ENCODE measurements around the gene GOLIM4. TPM values are rescaled to one million over a fixed set of nuclear protein-coding genes. Genes with fewer than 3 reads are reported as not detected.

GOLIM4 gene
- total RNA-seq, 2 experiments from 2014 or later: 3.1 to 3.2 TPM

DNA sequence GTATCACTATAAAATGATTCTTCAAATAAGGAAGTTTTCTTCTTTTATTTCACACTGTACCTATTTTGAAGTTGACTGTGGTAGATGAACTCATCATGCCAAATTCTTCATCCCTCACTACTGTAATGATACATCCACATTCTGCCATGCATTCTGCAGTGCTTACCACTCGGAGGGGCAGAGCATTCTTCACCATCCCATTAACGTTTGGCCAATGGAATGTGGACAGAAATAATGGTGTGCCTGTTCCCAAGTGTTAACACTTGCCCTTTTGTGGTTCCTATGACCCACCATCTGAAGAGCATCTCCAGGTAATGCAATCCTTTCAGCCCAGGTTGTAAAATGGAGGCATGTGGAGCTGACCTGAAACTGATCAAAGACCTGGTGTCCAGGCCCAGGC lies 18.6 kb downstream of the GOLIM4 start:
- no peak overlapping the region for H3K27ac Mint-ChIP-seq
- H3K4me1 Mint-ChIP-seq: no peaks in the 10 kb centered on the region
- no peaks in the 10 kb centered on the region for H3K36me3 Mint-ChIP-seq
- no peaks in the 10 kb centered on the region for H3K9me3 Mint-ChIP-seq
- no peak for DNase-seq
- H3K27me3 Mint-ChIP-seq: no peaks in the 10 kb centered on the region
- ATAC-seq (ENCODE audit: low read depth): no peak
- POLR2A ChIA-PET: no interaction called here
- H3K4me3 Mint-ChIP-seq: no peak overlapping the region

DNA sequence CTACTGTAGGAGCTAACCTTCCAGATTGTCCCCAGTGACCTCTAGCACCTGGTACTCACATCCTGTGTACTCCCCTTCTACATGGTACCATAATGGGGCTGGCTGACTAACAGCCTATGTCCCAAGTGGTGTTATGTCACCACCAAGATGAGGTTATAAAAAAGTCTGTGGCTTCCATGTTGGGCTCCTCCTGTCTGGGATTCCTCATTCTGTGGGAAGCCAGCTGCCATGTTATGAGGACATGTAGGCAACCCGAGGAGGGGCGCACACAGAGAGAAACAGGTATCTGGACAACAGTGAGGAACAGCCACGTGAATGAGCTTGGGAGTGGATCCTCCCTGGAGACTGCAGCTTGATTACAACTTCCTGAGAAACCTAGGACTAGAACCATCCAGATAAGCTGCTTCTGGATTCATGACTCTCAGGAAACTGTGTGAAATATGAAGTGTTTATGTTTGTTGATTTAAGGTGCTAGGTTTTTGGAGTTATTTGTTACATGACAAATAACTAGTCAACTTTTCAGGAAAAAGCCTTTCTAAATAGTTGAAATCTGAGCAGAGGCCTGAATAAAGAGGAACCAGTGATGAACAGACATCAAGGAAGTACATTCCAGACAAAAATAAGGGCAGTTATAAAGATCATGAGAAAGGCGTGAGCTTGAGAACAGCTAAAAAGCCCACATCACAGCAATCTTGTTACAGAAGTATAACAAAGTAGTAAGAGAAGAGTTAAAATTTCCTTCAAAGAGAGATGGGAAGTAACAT lies 21.7 kb downstream of the GOLIM4 start:
- no peak for ATAC-seq (ENCODE audit: low read depth)
- POLR2A ChIA-PET: no interaction called here
- H3K4me1 Mint-ChIP-seq: no peaks in the 10 kb centered on the region

DNA sequence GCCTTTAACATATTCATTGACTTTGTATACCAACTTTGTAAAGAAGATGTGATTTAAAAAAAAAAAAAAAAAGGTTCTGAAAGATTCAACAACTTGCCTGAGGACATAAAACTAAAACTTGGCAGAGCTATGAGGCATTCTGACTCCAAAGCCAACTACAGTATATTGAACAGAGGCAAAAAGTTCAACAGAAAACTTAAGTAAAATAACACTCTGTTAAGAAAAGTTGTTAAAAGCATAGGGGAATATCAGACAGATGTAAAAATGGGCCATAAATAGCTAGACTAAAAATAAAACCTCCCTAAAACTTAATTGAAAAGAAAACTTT lies 23.4 kb downstream of the GOLIM4 start:
- DNase-seq (no peak), ATAC-seq (ENCODE audit: low read depth) (no peak)
- Mint-ChIP-seq H3K4me1 (peaks cover 2% of the 10 kb centered on the region), H3K9me3 (no peaks in the 10 kb centered on the region), H3K27me3 (no peaks in the 10 kb centered on the region), H3K4me3 (no peak overlapping the region), H3K27ac (no peak overlapping the region), H3K36me3 (no peaks in the 10 kb centered on the region)
- POLR2A ChIA-PET: no interaction called here

More for the DNA sequence above, 21.7 kb downstream of the GOLIM4 start:
- DNase-seq: no peak
- Mint-ChIP-seq H3K9me3 (no peaks in the 10 kb centered on the region), H3K36me3 (no peaks in the 10 kb centered on the region), H3K4me3 (no peak overlapping the region), H3K27me3 (no peaks in the 10 kb centered on the region), H3K27ac (no peak overlapping the region)

DNA sequence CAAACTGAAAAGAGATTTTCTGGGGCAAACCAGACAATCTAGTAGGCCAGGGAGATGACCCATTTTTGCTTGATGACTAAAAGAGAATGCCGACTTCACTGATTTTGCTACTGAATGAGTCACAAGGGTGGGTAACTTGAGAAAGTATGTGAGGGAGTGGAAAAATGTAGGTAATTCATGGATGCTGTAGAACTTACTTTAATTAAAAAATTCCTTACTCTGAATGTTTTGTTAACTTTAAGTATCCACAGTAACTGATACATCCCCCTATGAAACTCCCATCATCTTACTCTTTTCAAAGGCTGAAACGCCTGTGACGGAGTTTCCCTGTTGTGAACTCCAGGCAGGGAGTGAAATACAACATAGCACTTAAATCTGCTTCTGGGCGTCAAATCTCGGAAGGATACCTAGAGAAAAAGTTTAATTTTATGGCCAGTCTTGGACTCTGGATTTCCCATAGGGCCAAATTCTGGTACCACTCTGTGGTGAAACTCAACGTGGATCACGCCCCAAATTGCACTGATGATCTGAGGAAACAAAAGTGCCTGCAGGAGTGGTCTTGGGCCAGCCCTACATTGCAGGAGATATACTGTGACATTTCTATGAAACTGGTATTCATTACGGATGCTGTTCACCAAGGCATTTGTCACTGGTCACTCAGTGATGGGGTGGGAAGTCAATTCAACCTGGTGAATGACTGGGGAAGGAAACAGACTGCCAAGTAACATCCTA lies 24.0 kb downstream of the GOLIM4 start:
- H3K9me3 Mint-ChIP-seq: no peaks in the 10 kb centered on the region
- H3K4me1 Mint-ChIP-seq: peaks cover 5% of the 10 kb centered on the region
- no peak overlapping the region for H3K4me3 Mint-ChIP-seq
- no peak overlapping the region for H3K27ac Mint-ChIP-seq
- DNase-seq (no peak), ATAC-seq (ENCODE audit: low read depth) (no peak)
- no peaks in the 10 kb centered on the region for H3K27me3 Mint-ChIP-seq
- POLR2A ChIA-PET: no interaction called here
- H3K36me3 Mint-ChIP-seq: no peaks in the 10 kb centered on the region

DNA sequence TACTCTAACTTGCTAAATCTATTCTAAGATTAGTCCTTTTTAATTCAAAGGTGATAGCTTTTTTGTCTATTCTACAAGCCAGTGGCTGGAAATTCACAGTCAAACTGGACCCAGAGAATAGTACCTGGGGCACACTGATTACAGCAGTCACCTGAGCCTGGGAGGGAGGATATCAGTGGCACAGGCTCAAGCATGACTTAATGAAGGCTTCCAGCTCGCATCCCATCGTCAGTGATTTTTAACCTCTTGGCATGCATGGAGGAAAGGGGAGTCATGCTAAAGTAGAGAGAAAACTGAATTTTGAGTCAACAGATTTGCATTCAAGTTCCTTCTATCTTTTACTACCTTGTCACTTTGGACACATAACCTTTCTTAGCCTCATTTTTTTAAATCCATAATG lies 24.8 kb downstream of the GOLIM4 start:
- H3K9me3 Mint-ChIP-seq: no peaks in the 10 kb centered on the region
- no peak overlapping the region for H3K4me3 Mint-ChIP-seq
- H3K36me3 Mint-ChIP-seq: no peaks in the 10 kb centered on the region
- H3K27me3 Mint-ChIP-seq: peaks cover 1% of the 10 kb centered on the region
- no peak overlapping the region for H3K27ac Mint-ChIP-seq
- no peak for DNase-seq
- no peak for ATAC-seq (ENCODE audit: low read depth)
- POLR2A ChIA-PET: no interaction called here
- H3K4me1 Mint-ChIP-seq: peaks cover 5% of the 10 kb centered on the region

DNA sequence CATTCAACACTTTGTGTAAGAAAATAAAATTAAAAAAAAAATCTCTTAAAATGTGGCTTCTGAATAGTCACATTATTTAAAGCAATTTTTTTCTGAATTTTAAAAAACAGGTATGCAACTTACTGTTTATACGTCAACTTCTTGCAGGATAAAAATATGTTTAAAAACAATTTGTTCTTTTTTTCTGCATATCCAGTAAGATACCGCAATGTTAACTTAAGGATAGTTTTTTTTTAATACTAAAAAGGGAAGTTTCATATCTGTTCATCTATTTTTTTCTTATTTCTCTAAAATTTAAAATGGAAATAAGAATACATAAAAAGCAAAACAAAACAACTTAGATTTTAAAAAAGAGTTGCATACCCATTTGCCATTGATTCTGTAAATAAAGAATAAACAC lies 27.4 kb downstream of the GOLIM4 start:
- no peak overlapping the region for H3K4me3 Mint-ChIP-seq
- H3K27ac Mint-ChIP-seq: no peak overlapping the region
- H3K36me3 Mint-ChIP-seq: no peaks in the 10 kb centered on the region
- ATAC-seq (ENCODE audit: low read depth) (no peak), DNase-seq (no peak)
- H3K4me1 Mint-ChIP-seq: peaks cover 5% of the 10 kb centered on the region
- POLR2A ChIA-PET: no interaction called here
- H3K9me3 Mint-ChIP-seq: no peaks in the 10 kb centered on the region
- peaks cover 5% of the 10 kb centered on the region for H3K27me3 Mint-ChIP-seq

DNA sequence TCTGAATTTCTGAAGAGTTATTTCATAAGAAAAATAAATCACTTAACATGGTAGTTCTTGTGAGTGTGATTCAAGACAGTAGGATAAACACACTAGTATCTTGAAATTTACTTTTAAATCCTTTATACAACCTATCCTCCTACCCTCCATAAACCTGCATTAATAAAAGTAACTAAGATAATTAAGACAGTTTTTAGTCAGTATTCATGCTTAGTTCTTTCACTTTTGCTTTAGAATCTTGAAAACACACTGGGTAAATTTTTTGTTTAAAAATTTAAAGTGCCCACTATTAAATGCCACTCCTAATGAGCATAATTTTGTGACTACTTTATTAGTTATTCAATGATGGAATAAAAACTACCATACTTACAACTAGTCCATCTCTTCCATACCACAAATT lies 28.8 kb downstream of the GOLIM4 start:
- ATAC-seq (ENCODE audit: low read depth) (no peak), DNase-seq (no peak)
- Mint-ChIP-seq H3K4me1 (peaks cover 8% of the 10 kb centered on the region), H3K27me3 (peaks cover 5% of the 10 kb centered on the region), H3K27ac (no peak overlapping the region), H3K9me3 (no peaks in the 10 kb centered on the region), H3K4me3 (no peak overlapping the region), H3K36me3 (no peaks in the 10 kb centered on the region)
- POLR2A ChIA-PET: no interaction called here

DNA sequence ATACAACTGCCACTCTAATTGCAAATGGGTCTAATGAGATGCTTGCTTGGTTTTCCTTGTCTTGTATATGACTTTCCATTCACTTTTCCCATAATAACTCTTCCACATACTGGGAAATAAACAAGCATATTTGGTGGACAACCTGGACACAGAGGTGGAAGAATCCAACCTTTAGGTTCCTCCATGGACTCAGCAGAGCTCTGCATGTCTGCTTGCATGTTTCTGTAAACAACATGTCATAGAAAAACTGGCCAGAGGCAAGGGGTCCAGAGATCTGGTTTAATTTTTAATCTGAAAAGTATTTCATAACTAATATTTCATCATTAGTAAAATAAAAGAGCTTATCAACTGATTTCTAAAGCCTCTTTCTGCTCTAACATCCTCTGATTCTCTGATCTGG lies 30.2 kb downstream of the GOLIM4 start:
- ATAC-seq (ENCODE audit: low read depth) (no peak), DNase-seq (no peak)
- Mint-ChIP-seq H3K4me1 (peaks cover 15% of the 10 kb centered on the region), H3K4me3 (no peak overlapping the region), H3K27me3 (peaks cover 5% of the 10 kb centered on the region), H3K36me3 (no peaks in the 10 kb centered on the region), H3K27ac (no peak overlapping the region), H3K9me3 (no peaks in the 10 kb centered on the region)
- POLR2A ChIA-PET: no interaction called here

DNA sequence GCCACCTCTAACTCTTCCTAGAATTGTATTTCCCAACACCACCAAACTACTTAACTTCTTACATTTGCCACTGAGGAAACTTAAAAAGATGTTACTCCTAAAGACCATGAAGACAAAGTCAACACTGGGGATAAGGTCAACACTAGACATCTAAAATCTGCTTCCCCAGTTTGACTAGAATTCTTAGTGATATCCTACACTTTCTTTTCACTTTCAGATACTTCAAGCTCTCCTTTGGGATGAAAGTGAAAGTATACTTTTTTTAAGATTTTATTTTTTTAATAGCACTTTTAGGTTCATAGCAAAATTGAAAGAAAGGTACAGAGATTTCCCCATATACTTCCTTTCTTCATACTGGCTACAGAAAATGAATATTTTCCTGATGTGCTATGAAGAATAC lies 32.6 kb downstream of the GOLIM4 start:
- H3K27me3 Mint-ChIP-seq: peaks cover 7% of the 10 kb centered on the region

DNA sequence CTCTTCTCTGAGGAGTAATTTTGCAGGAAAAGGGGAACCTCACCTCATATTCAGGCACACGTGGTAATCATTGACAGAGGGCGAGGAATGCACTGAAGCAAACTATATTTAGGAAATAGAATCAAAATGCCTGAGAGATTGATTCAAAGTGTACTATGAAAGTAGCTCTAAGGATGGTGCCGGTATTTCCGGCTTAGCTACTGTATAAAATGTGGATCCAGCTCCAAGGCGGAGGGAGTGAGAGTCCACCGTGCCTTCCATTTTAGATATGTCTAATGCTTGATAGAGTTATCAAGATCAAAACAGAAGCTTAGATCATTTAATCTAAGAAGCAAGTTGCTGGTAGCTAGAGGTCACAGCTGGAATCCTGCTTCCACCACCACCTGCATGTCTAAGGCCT lies 33.0 kb downstream of the GOLIM4 start:
- DNase-seq (no peak), ATAC-seq (ENCODE audit: low read depth) (no peak)
- POLR2A ChIA-PET: no interaction called here
- H3K9me3 Mint-ChIP-seq: no peaks in the 10 kb centered on the region
- H3K27ac Mint-ChIP-seq: no peak overlapping the region
- H3K4me3 Mint-ChIP-seq: no peak overlapping the region
- H3K36me3 Mint-ChIP-seq: no peaks in the 10 kb centered on the region
- peaks cover 17% of the 10 kb centered on the region for H3K4me1 Mint-ChIP-seq
- H3K27me3 Mint-ChIP-seq: peaks cover 7% of the 10 kb centered on the region

More for the DNA sequence above, 32.6 kb downstream of the GOLIM4 start:
- Mint-ChIP-seq H3K27ac (no peak overlapping the region), H3K4me1 (peaks cover 17% of the 10 kb centered on the region), H3K4me3 (no peak overlapping the region), H3K9me3 (no peaks in the 10 kb centered on the region), H3K36me3 (no peaks in the 10 kb centered on the region)
- no peak for DNase-seq
- no peak for ATAC-seq (ENCODE audit: low read depth)
- POLR2A ChIA-PET: no interaction called here

DNA sequence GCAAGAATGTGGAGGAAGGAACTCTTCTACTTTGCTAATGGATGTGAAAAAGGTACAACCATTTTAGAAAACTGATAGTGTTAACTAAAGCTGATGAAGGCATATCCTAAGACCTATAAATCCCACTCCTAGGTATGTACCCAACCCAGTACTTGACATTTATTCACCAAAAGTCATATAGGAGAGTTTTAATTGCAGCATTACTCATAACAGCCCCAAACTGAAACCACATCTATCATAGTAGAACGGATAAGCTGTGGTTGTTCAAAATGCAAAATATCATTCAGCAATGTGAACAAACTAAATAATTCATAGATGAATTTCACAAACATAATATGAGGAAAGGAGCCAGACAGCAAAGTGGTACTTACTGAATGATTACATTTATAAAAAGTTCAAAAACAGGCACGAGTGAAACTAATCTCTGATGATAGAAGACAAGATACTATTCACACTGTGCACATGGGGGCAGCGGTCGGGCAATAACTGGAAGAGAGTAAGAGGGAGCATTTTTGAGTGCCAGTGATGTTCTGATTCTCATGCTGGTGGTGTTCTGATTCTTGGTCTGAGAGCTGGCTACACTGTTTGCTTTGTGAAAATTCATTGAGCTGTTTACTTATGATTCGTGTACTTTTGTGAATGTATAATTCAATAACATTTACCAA lies 34.3 kb downstream of the GOLIM4 start:
- Mint-ChIP-seq H3K36me3 (no peaks in the 10 kb centered on the region), H3K27ac (no peak overlapping the region), H3K9me3 (peaks cover 2% of the 10 kb centered on the region), H3K4me1 (peaks cover 12% of the 10 kb centered on the region), H3K27me3 (peaks cover 7% of the 10 kb centered on the region), H3K4me3 (peak overlapping the region; percentile 45)
- no peak for DNase-seq
- POLR2A ChIA-PET: no interaction called here
- peak; percentile 80 for ATAC-seq (ENCODE audit: low read depth)

DNA sequence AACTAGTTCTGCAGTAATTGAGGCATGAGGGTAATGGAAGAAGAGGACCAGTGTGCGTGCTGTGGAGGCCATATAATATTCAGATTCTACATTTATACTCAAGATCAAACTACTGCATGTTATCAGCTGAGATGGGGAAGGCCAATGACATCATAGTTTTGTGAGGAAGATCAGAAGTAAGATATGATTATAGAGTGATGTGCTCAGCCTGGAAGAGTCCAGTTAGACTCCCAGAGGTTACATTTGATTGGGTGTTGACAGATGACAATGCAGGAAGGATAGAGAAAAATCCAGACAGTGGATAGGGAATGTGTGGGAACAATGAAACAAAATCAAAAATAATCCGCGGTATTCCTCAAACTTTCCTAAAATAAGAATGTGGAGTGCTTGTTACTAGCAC lies 35.4 kb downstream of the GOLIM4 start:
- peaks cover 4% of the 10 kb centered on the region for H3K27me3 Mint-ChIP-seq
- POLR2A ChIA-PET: no interaction called here
- H3K27ac Mint-ChIP-seq: no peak overlapping the region
- no peak for ATAC-seq (ENCODE audit: low read depth)
- H3K36me3 Mint-ChIP-seq: no peaks in the 10 kb centered on the region
- no peak overlapping the region for H3K4me3 Mint-ChIP-seq
- H3K4me1 Mint-ChIP-seq: peaks cover 12% of the 10 kb centered on the region
- H3K9me3 Mint-ChIP-seq: peaks cover 2% of the 10 kb centered on the region
- DNase-seq: no peak

DNA sequence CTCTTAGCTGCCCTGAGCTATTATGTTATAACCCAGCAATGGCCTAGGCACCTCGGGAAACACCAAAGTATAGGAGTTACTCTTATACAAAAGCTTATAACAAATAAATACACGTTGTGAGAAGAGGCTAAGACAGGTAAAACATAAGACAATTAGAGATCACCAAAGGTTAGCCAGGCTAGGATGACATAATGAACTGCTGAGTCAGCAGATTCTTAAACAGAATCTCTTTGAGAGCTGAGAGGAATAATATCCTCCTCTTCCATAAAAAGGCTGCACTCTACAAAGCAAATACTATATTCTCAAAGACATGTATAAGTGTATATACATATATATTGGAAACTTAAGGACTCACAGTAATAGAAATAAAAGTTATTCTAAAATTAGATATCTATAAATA lies 37.2 kb downstream of the GOLIM4 start:
- no peak for DNase-seq
- Mint-ChIP-seq H3K4me3 (no peak overlapping the region), H3K36me3 (no peaks in the 10 kb centered on the region), H3K27ac (no peak overlapping the region), H3K27me3 (peaks cover 2% of the 10 kb centered on the region), H3K4me1 (peaks cover 12% of the 10 kb centered on the region), H3K9me3 (peaks cover 2% of the 10 kb centered on the region)
- no peak for ATAC-seq (ENCODE audit: low read depth)
- POLR2A ChIA-PET: no interaction called here
